ENCODE measurements around the gene RASGRF2.

The RASGRF2 gene

DNA sequence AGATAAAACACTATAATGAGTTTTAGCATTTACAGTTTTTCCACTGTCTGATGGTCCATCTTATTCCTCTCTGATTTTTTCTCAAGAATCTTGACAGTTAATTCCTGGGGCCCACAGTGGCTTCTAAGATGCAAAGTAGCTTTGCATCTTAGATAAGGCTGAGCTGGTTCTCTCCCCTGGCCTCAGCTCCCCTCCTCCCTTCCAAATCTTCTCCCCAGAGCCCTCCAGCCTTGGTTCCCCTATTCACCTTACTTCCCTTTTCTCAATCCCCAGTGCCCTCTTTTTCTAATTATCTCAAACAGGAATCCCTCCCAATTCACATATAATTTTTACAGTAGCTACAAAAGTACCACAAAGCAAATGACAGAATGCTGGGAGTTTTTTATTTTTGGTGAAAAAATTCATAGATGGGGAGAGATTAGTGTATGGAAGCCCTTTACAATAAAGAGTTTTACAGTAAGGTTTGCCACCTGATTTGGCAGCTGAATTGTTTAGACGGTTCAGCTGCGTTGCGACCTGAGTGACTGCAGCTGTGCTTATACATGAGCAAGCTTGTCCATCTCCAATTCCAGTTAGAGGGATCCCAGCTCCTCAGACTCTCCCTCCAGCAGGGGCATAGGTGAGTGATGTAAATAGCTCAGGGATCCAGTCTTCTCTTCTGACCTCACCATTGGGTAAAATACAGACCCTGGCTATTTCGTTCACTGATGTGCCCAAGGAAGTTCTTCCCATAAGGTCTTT, 221.6 kb downstream of the RASGRF2 start:
- DNase-seq = no peak

- DNase-seq = no peak
Measured at GRCh38 chr5:81182396-81183390, 222.5 kb downstream of the RASGRF2 start.

DNA sequence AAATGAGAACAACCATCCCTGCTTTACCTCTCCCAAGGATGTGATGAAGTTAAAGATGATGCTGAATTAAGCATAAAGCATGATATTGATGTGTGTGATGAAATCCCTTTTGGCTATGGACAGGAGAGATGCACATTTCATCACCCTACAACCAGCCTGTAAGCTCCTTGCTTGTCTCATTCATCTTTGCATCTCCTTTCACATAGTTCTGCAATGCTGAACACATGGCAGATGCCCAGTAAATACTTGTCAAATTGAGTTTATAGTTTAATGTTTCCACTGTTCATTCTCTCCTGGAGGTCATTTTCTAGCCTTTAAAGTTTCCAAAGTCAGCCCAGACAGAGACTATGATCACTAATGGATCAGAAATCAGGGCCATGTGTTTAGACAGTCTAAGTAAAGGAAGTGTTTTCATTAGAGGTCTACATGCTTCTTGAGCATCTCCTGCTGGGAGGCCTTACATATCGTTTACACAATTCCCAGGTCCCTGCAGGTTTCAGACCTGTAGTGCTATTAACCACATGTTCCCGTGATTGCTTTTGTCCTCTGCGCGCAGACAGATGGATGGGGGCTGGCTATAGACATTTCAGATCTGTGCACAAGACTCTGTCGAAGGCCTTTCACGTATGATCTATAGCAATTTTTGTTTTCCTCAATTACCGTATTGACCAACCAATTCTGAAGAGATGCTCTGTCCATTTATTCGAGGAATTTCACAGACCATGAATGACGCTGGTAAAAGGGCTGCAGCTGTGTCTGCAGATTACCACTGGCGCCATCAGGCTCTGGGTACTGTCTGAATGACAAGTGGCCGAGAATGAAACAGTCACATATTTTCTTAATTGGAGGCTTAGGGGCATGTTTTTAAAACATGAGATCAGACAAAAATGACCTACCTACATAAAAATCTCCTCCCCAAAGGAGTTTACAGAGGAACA, 223.9 kb downstream of the RASGRF2 start:
- no peak for DNase-seq

- DNase-seq = no peak
Measured at GRCh38 chr5:81184749-81185110, 224.6 kb downstream of the RASGRF2 start.

DNA sequence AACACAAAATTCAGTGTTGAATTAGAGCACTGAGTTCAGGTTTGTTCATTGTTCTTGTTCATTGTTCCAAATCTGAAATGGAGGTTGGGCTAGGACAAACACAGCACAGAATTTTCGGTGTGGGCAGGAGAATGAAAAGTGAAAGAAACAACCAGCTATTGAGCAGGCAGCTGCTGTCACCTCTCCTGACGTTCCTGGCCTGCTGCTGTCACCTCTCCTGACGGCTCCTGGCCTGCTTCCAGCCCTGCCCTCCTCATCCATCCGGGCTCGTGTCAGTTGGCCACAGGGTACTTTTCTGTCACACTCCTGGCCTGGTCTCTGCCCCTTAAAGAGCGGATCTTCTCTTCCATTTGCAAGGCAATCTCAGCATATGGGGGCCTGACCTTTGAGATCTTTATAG, 227.7 kb downstream of the RASGRF2 start:
- DNase-seq = no peak

DNA sequence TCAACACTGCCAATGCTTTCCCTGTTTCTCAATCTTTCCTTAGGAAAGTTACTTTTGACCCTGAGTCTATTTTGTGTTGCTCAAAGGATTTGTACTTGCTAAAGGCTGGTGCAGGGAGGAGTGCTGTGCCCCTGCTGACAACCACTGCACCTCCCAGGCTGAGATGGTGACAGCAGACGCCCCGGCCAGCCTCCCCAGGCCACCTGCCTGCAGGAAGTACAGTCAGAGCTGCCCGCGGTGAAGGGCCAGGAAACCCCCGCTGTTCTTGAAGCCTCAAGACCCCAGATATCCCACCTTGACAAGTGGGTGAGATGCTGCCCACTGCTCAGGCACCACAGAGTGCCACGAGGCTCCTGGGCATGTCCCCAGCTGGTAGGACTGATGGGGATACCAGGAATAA, 228.8 kb downstream of the RASGRF2 start:
- no peak for DNase-seq

GRCh38 chr5:81189875-81190498, 229.8 kb downstream of the RASGRF2 start:
- no peak for DNase-seq

- no peak for DNase-seq
Measured at GRCh38 chr5:81191726-81192372, 231.7 kb downstream of the RASGRF2 start.

- no peak for DNase-seq
Measured at GRCh38 chr5:81192373-81192750, 232.2 kb downstream of the RASGRF2 start.

DNA sequence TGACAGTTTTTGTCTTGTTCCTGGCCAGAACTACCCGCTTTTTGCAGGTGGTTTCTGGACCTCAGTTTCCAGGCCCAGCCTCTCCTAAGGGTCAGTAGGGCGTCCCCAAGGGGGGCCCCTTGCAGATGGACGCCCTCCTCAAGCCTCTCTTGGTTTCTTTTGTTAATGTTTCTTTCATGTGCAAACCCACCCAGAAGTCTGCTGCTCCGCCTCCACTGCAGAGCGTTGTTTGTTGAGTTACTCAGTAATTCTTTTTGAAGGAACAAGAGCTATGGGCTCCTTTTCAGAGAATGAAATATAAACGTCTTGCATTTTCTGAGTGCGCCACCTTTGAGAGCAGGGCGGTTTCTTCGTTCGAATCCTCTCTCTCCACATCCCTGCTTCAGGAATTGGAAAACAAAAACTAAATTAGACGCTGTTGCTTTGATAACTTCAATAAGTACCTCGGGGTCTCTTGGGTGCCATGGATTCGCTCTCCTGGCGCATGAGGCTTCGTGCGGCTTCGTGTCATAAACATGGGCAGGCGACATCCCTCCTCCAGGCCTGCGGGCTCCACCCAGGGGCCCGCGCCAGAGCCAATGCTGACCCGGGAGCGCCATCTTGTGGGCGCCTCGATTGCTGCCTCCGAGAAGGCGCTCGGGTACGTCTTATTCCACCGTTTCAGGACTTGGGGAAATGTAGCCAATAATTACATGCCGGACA, 234.6 kb downstream of the RASGRF2 start:
- DNase-seq = peak; percentile 88 to 91

GRCh38 chr5:81195335-81195929, 235.3 kb downstream of the RASGRF2 start:
- no peak for DNase-seq

DNA sequence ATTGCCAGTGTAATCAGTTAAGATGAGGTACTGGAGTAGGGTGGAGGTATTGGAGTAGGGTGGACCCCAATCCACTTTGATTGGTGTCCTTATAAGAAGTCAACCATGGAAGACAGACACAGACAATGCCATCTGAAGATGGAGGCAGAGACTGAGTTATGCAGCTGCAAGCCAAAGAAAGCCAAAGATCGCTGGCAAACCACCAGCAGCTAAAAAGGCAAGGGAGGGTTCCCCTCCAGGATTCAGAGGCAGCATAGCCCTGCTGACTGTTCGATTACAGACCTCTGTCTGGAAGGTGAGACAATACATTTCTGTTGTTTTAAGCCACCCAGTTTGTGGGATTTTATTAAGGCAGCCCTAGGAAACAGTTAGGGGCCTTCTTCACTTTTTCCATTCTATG, 242.5 kb downstream of the RASGRF2 start:
- DNase-seq = no peak

- DNase-seq = no peak
Measured at GRCh38 chr5:81203729-81204128, 243.6 kb downstream of the RASGRF2 start.

GRCh38 chr5:81204205-81204604, 244.0 kb downstream of the RASGRF2 start:
- no peak for DNase-seq

GRCh38 chr5:81205058-81205457, 244.9 kb downstream of the RASGRF2 start:
- no peak for DNase-seq

DNA sequence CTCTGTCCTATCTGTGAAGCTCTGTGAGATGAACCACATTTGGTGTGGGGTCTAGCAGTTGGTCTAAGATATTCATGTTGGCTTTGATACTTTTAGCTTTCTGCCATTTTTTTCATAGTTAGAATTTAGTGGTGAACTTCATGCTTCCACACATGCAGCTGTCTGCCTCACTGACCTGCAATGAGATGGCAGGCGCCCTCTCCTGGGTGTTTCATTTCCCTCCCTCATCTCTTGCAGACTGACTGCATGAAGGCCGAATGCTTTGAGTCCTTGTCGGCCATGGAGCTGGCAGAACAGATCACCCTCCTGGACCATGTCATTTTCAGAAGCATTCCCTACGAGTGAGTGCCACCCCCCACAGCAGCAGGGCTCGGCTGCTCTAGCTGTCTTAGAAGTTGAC, 246.8 kb downstream of the RASGRF2 start:
- no peak for DNase-seq

GRCh38 chr5:81208904-81209303, 248.7 kb downstream of the RASGRF2 start:
- no peak for DNase-seq

DNA sequence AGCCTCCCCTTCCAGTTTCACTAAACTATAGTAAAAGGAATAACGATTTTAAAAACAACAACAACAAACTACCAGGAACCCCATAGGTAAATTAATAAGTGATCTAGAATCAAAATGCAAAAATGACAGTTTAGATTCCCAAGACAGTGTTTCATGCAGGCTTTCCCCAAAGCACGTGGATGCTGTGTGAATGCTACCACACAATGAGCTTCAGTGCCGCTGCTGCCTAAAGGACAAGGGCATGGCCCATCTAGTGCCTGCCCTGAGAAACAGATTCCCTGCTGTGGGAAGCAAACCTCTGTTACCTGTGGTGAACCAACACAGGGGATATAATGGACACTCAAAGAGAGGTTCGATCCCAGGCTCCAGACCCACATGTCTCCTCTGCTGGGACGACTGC, 249.2 kb downstream of the RASGRF2 start:
- DNase-seq = no peak

GRCh38 chr5:81209869-81210493, 249.8 kb downstream of the RASGRF2 start:
- peak in 1 of 2 donors; percentile 29 for DNase-seq

DNA sequence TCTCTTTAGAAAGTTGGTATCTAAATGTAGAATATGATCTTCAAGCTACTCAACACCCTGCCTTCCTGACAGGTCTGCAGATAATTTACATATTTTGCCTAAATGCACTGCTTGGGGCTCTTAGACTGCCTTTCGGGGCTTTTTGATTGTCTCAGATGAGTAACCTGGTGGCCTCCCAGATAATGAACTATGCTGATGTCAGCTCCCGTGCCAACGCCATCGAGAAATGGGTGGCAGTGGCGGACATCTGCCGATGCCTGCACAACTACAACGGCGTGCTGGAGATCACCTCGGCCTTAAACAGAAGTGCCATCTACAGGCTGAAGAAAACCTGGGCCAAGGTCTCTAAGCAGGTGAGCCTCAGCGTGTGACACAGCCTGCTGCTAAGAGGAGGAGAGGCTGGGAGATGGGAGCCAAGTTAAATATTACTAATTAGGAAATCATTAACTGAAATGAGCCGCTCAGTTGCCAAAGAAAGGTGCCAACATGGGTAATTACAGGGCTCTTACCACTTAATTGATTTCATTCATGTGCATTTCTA, 252.1 kb downstream of the RASGRF2 start:
- DNase-seq = no peak
